Neuronal stem cell (in vitro differentiated cells): ENCODE data around the gene SUPT6H.

Experiments used
- DNase-seq: peaks from one replicate; pipeline ENCODE4 v3.0.0-alpha.2; 2013; ENCODE audit warnings: low spot score
- H2AFZ ChIP-seq: one replicate; pipeline ENCODE4 v1.6.1; 2013; ENCODE audit warnings: mild to moderate bottlenecking, low read length, inconsistent platforms
- H2AK5ac ChIP-seq: 2 replicates; pipeline ENCODE4 v1.6.1; 2013; ENCODE audit warnings: low read depth, mild to moderate bottlenecking, inconsistent platforms, low read length, moderate library complexity, mixed read lengths
- H2BK120ac ChIP-seq: 2 replicates; pipeline ENCODE4 v1.6.1; 2013; ENCODE audit warnings: low read depth, mild to moderate bottlenecking, inconsistent platforms, low read length, moderate library complexity, mixed read lengths
- H2BK12ac ChIP-seq: one replicate; pipeline ENCODE4 v1.6.1; 2013; ENCODE audit warnings: low read length, inconsistent platforms
- H2BK15ac ChIP-seq: 2 replicates; pipeline ENCODE4 v1.6.1; 2013; ENCODE audit warnings: mild to moderate bottlenecking, low read length, inconsistent platforms, mixed read lengths
- H2BK5ac ChIP-seq: one replicate; pipeline ENCODE4 v1.6.1; 2013; ENCODE audit warnings: inconsistent platforms, mild to moderate bottlenecking, low read length, moderate library complexity
- H3K14ac ChIP-seq: one replicate; pipeline ENCODE4 v1.6.1; 2013; ENCODE audit warnings: low read length, inconsistent platforms
- H3K18ac ChIP-seq: 2 replicates; pipeline ENCODE4 v1.6.1; 2013; ENCODE audit warnings: low read length, inconsistent platforms
- H3K23ac ChIP-seq: 2 replicates; pipeline ENCODE4 v1.6.1; 2013; ENCODE audit warnings: low read depth, mild to moderate bottlenecking, mixed read lengths, low read length, inconsistent platforms; ENCODE audit not compliant: poor library complexity
- H3K27ac ChIP-seq: replicated peaks from 3 replicates; pipeline ENCODE4 v1.5.1; 2013; ENCODE audit warnings: low read length, inconsistent platforms
- H3K27me3 ChIP-seq, 3 experiments: 2 replicates each; pipeline ENCODE4 v1.6.1; 2013; ENCODE audit warnings: low read length in 3 of 3, mild to moderate bottlenecking in 2 of 3, inconsistent platforms in 1 of 3, low read depth in 1 of 3, mixed read lengths in 1 of 3, moderate library complexity in 1 of 3; ENCODE audit not compliant: control insufficient read depth in 3 of 3, insufficient read depth in 3 of 3
- H3K36me3 ChIP-seq, 2 donors: replicated peaks in 1 of 2; 2 replicates each; pipeline ENCODE4 v1.6.1; 2013; ENCODE audit warnings: low read length in 2 of 2; ENCODE audit not compliant: control insufficient read depth in 2 of 2, insufficient read depth in 2 of 2
- H3K4ac ChIP-seq: 2 replicates; pipeline ENCODE4 v1.6.1; 2013; ENCODE audit warnings: inconsistent platforms, mild to moderate bottlenecking, low read length, moderate library complexity
- H3K4me1 ChIP-seq, 2 donors: 1 replicate in 1 of 2; 2 replicates in 1 of 2; pipeline ENCODE4 v1.6.1; 2013; ENCODE audit warnings: low read length in 2 of 2, low read depth in 1 of 2; ENCODE audit not compliant: control insufficient read depth in 2 of 2, insufficient read depth in 1 of 2
- H3K4me2 ChIP-seq: one replicate; pipeline ENCODE4 v1.6.1; 2013; ENCODE audit warnings: mild to moderate bottlenecking, low read length, inconsistent platforms; ENCODE audit not compliant: insufficient read depth, poor library complexity, severe bottlenecking
- H3K4me3 ChIP-seq, 2 donors: 2 replicates each; pipeline ENCODE4 v1.5.1; 2013; ENCODE audit warnings: low read length in 2 of 2, mild to moderate bottlenecking in 2 of 2, inconsistent platforms in 1 of 2, moderate library complexity in 1 of 2
- H3K79me1 ChIP-seq: one replicate; pipeline ENCODE4 v1.6.1; 2013; ENCODE audit warnings: low read depth, mild to moderate bottlenecking, inconsistent platforms, low read length, moderate library complexity
- H3K9ac ChIP-seq: one replicate; pipeline ENCODE4 v1.6.1; 2013; ENCODE audit warnings: mild to moderate bottlenecking, low read depth, low read length, inconsistent platforms; ENCODE audit not compliant: poor library complexity
- H3K9me3 ChIP-seq, 2 donors: replicated peaks in 1 of 2; 2 replicates each; pipeline versions ENCODE3 to v1.6.1; 2013; ENCODE audit warnings: low read length in 2 of 2, mild to moderate bottlenecking in 2 of 2, inconsistent platforms in 1 of 2, low read depth in 1 of 2, mixed read lengths in 1 of 2, moderate library complexity in 1 of 2; ENCODE audit not compliant: control insufficient read depth in 2 of 2, insufficient read depth in 1 of 2
- H4K8ac ChIP-seq: one replicate; pipeline ENCODE4 v1.6.1; 2013; ENCODE audit warnings: low read depth, mild to moderate bottlenecking, inconsistent platforms, low read length, moderate library complexity
- H4K91ac ChIP-seq: one replicate; pipeline ENCODE4 v1.6.1; 2013; ENCODE audit warnings: low read length, low read depth, mild to moderate bottlenecking, inconsistent platforms; ENCODE audit not compliant: poor library complexity
- WGBS, 2 donors: extraction: QIAGEN DNeasy Blood & Tissue Kit; methylation state at CpG; one replicate each; pipeline ENCODE4 v1.1.7; 2013; ENCODE audit warnings: missing lambda C conversion rate in 2 of 2, mixed read lengths in 1 of 2; ENCODE audit not compliant: insufficient read length in 2 of 2, insufficient replicate concordance in 1 of 2; ENCODE audit errors: extremely low coverage in 2 of 2; 5-methylcytosine and 5-hydroxymethylcytosine counted together

The SUPT6H gene

GRCh38 chr17:28675490-28675889, 13.5 kb downstream of the SUPT6H start:
- Histone ChIP-seq H2BK12ac (no peak overlapping the region), H3K23ac (no peak overlapping the region), H2BK120ac (no peak overlapping the region), H2BK5ac (no peak overlapping the region), H2AFZ (no peak overlapping the region), H3K4ac (no peak overlapping the region), H4K91ac (no peak overlapping the region), H2AK5ac (no peak overlapping the region), H3K18ac (no peak overlapping the region), H3K9ac (no peak overlapping the region), H3K27ac (no peak overlapping the region), H3K79me1 (no peaks in the 10 kb centered on the region), H4K8ac (no peak overlapping the region), H2BK15ac (no peak overlapping the region), H3K27me3 (no peaks in the 10 kb centered on the region), H3K36me3 (peaks cover 54 to 92% of the 10 kb centered on the region in 2 donors), H3K4me2 (no peak overlapping the region), H3K4me3 (no peak overlapping the region), H3K4me1 (no peaks in the 10 kb centered on the region), H3K9me3 (no peaks in the 10 kb centered on the region), H3K14ac (no peak overlapping the region)
- no peak for DNase-seq
- WGBS, 2 donors: no CpG with 5 or more reads among the region's 3 CpGs

- H3K79me1 ChIP-seq: no peaks in the 10 kb centered on the region
- H2AK5ac ChIP-seq: no peak overlapping the region
- H2BK120ac ChIP-seq: no peak overlapping the region
- no peak overlapping the region for H3K14ac ChIP-seq
- H3K4ac ChIP-seq: no peak overlapping the region
- no peaks in the 10 kb centered on the region for H3K27me3 ChIP-seq
- H3K36me3 ChIP-seq: peaks cover 56 to 93% of the 10 kb centered on the region in 2 donors
- H2AFZ ChIP-seq: no peak overlapping the region
- no peak overlapping the region for H3K23ac ChIP-seq
- no peak overlapping the region for H3K9ac ChIP-seq
- no peak overlapping the region for H3K27ac ChIP-seq
- H4K91ac ChIP-seq: no peak overlapping the region
- no peak overlapping the region for H3K4me2 ChIP-seq
- no peak overlapping the region for H3K4me3 ChIP-seq
- no peak overlapping the region for H2BK15ac ChIP-seq
- no CpG with 5 or more reads among the region's 7 CpGs for WGBS, 2 donors
- no peak overlapping the region for H4K8ac ChIP-seq
- no peak for DNase-seq
- no peaks in the 10 kb centered on the region for H3K9me3 ChIP-seq
- H3K18ac ChIP-seq: no peak overlapping the region
- H2BK12ac ChIP-seq: no peak overlapping the region
- H3K4me1 ChIP-seq: no peaks in the 10 kb centered on the region
- H2BK5ac ChIP-seq: no peak overlapping the region
Observed at GRCh38 chr17:28675980-28676379, 14.0 kb downstream of the SUPT6H start.

GRCh38 chr17:28682655-28683054, 20.6 kb downstream of the SUPT6H start:
- peaks cover 65 to 93% of the 10 kb centered on the region in 2 donors for H3K36me3 ChIP-seq

GRCh38 chr17:28684963-28685362, 23.0 kb downstream of the SUPT6H start:
- Histone ChIP-seq H2AFZ (no peak overlapping the region), H3K4me2 (no peak overlapping the region), H3K79me1 (peaks cover 2% of the 10 kb centered on the region), H3K23ac (no peak overlapping the region), H3K36me3 (peaks cover 69 to 99% of the 10 kb centered on the region in 2 donors), H4K8ac (no peak overlapping the region), H3K9ac (no peak overlapping the region), H4K91ac (no peak overlapping the region), H2BK5ac (no peak overlapping the region), H3K9me3 (no peaks in the 10 kb centered on the region), H3K27me3 (no peaks in the 10 kb centered on the region), H2BK120ac (no peak overlapping the region), H2AK5ac (no peak overlapping the region), H3K14ac (no peak overlapping the region), H3K27ac (no peak overlapping the region), H3K18ac (no peak overlapping the region), H2BK15ac (no peak overlapping the region), H2BK12ac (no peak overlapping the region), H3K4me3 (no peak overlapping the region), H3K4ac (no peak overlapping the region), H3K4me1 (no peaks in the 10 kb centered on the region)
- DNase-seq: no peak
- WGBS, 2 donors: no CpG with 5 or more reads among the region's 3 CpGs

More at GRCh38 chr17:28682655-28683054, 20.6 kb downstream of the SUPT6H start:
- no peak overlapping the region for H2BK5ac ChIP-seq
- H3K9me3 ChIP-seq: no peaks in the 10 kb centered on the region
- H3K27ac ChIP-seq: no peak overlapping the region
- no peak overlapping the region for H4K91ac ChIP-seq
- no peak overlapping the region for H3K4me2 ChIP-seq
- no peak overlapping the region for H3K14ac ChIP-seq
- H3K27me3 ChIP-seq: no peaks in the 10 kb centered on the region
- peak overlapping the region; percentile 35 for H3K23ac ChIP-seq
- no peak overlapping the region for H2AK5ac ChIP-seq
- no CpG with 5 or more reads among the region's 11 CpGs for whole genome bisulfite sequencing, 2 donors
- peaks cover 2% of the 10 kb centered on the region for H3K79me1 ChIP-seq
- no peak overlapping the region for H3K18ac ChIP-seq
- no peaks in the 10 kb centered on the region for H3K4me1 ChIP-seq
- H2BK120ac ChIP-seq: no peak overlapping the region
- H3K4me3 ChIP-seq: no peak overlapping the region
- no peak overlapping the region for H3K4ac ChIP-seq
- DNase-seq: no peak
- no peak overlapping the region for H2BK12ac ChIP-seq
- H2AFZ ChIP-seq: no peak overlapping the region
- no peak overlapping the region for H2BK15ac ChIP-seq
- H3K9ac ChIP-seq: no peak overlapping the region
- no peak overlapping the region for H4K8ac ChIP-seq
